GM21423 (cell line): ENCODE measurements around the gene RNPEP.
"Not testable (repeated sequence)": the region's sequence is repeated elsewhere in the genome, so short reads cannot be mapped to it uniquely, and the experiment has no call there.

Experiments
- ATAC-seq: cut with Tn5 transposase; IDR thresholded peaks from one replicate; pipeline ENCODE4 v1.9.1; 2021; ENCODE audit warnings: mild to moderate bottlenecking, moderate library complexity; ENCODE audit not compliant: unreplicated experiment

The RNPEP gene

GRCh38 chr1:202034149-202034682 lies 51.8 kb downstream of the RNPEP start:
- no peak for ATAC-seq

DNA sequence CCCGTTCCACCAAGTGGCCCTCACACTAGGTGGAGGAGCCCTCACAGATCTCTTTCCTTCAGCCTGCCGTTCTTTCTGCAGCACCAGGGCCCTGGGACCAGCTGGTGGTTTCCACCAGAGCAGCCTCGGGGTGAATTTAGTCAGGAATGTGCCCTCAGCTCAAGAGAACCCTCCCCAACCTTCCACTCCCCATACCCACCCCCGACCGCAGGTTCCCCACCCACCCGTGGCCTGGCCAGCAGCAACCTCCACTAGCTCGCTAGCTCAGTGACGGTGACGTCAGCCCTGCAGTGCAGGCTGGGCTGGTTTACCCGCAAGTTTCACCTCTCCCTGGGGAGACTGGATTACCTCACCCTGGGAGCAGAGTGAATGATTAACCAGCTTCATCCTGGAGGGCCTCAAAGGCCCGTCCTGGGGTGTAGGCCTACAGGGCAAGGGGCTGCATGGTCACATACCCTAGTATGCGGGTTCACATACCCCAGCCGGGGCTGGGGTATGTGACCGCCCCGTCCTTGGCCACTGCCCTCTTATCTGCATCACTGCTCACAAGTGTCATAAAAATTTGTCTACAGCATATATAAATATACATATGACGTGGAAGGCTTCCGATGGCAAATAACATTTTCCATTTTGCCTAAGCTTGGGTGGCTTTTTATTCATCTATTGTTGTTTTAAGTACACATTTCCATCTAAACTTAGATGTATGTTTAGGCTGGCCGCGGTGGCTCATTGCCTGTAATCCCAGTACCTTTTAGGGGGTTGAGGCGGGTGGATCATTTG lies 52.4 kb downstream of the RNPEP start:
- no peak for ATAC-seq

DNA sequence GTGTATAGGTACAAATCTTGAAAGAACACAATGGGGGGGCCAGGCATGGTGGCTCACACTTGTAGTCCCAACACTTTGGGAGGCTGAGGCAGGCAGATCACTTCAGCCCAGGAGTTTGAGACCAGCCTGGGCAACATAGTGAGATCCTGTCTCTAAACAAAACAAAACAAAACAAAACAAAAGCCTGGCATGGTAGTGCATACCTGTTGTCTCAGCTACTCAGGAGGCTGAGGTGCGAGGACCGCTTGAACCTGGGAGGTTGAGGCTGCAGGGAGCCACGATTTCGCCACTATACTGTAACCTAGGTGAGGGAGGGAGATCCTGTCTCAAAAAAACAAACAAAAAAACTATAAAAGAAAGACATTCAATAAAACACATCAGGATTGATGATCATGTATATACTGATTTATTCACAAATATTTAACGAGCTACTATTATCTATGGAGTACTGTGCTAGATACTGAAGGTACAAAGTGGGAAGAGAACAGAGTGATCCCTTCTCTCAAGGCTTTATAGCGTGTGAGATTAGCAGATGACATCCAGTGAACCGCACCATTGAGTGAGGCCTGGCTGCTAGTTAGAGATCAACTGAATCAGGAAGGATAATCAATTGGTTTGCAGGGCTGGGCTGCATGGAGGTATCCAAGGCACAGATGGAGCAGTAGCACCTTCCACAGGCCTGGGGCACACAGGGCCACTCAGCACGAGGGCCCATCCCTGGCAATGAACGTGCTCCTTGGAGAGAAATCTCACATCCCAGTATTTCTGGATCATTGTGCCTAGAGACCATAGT lies 54.3 kb downstream of the RNPEP start:
- ATAC-seq, result no peak

- no peak for ATAC-seq
Observed at GRCh38 chr1:202037706-202038296, 55.4 kb downstream of the RNPEP start.

DNA sequence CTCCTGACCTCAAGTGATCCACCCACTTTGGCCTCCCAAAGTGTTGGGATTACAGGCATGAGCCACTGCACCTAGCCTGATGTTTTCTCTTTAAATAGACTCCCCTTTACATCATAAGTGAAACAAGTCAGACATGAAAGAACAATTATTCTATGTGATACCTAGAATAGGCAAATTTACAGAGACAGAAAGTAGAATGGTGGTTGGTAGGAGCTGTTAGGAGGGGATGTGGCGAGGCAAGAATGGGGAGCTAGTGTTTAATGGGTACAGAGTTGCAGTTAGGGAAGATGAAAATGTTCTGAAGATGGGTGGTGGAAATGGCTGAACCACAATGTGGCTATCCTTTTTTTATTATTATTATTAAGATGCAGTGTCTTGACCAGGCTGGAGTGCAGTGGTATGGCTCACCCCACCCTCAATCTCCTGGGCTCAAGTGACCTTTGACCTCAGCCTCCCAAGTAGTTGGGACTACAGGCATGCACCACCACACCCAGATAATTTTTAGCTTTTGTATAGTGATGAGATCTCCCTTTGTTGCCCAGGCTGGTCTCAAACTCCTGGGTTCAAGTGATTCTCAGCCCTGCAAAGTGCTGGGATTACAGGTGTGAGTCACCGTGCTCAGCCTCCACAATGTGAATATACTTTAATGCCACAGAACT lies 56.4 kb downstream of the RNPEP start:
- peak; percentile 46 for ATAC-seq

DNA sequence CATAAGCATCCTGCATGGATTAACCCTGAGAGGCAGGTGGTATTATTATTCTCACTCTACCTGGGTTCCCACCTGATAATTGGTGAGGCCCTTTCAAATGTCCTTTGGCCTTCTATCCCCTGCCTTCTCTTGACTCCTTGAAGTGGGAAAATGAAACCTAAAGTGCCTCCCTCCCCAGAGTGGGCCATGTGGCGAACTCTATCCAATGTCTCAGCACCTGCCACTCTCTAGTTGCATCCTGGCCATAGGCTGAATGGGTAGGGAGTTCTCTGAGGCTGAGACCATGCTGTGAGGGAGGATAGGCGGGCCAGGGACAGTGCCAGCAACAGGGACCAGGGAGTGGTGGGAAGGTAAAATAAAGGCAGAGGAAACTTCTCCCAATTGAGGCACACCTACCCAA lies 63.3 kb downstream of the RNPEP start:
- ATAC-seq, result no peak

GRCh38 chr1:202046227-202046626 lies 63.8 kb downstream of the RNPEP start:
- ATAC-seq, result no peak

DNA sequence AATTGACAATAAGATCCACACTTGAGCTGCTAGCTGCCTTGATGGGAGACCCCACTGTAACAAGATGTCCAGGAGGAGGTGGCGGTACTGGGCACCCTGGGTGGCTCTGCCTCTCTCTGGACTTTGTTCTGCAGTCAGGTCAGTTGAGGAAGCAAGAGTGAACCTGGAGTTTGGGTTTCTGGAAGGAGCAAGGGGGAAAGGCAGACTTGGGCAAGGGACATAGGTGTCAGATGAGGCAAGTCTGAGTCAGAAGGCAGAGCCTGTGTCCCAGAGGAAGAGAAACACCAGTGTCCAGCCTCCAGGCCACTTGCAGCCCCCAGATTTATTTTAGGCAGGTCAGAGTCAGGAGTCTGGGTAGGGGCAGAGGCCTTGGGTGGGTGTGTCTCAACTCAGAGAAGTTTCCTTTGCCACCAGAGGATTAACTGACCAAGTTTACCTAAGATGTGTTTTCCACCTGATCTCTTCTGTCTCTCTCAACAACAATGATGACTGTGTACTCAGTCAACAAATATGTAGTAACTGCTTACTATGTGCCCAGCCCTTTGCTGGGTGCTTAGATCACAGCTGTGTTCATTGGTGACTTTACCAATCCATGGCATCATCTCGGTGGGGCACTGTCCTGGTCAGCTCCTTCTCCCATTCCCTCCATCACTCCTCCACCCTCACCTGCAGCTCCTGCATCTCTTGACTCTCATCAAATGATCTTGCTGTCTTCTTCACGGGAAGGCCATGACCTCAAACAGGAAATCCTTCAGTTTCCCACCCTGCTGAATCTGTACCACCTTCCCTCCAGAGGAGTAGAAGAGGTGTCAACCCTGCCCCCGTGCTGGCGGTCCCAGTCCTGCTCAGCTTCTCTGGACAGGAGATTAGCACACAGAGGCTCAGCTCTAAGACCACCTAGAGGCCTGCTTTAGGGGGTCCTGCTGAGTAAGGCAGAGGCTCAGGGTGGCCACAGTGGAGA lies 64.6 kb downstream of the RNPEP start:
- ATAC-seq, result no peak

DNA sequence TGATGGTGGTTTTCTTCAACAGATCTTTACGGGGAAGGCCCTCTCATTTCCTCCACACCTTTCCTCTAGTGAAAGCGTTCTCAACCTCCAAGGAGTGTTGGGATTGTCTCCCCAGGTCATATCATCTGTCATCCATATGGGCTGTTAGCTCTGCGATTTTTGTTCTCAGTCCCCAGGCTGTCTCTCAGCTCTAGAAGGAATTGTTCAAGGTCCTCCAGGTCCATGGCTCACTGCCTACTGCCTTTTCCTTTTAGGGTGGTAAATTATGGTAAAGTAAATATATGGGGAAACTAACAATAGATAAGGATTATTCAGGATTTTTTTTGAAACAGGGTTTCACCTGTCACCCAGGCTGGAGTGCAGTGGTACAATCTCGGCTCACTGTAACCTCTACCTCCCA lies 65.5 kb downstream of the RNPEP start:
- no peak for ATAC-seq

DNA sequence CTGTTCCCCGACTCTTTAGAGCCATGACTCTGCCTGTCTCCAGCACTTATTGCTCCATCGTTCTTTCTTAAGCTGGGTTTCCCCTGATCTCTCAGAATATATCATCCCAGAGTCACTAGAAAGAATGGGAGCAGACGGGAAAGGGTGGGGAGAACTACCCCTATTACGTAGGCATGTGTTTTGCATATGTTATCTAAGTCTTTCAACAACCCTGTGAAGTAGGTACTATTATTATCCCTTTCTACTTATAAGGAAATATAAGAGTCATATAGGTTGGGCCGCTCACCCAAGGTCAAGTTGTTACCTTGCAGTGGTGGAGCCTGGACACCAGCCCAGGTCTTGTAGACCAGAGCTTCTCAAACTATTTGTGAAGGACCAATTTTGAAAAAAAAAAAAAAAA lies 66.7 kb downstream of the RNPEP start:
- no peak for ATAC-seq

- no peak for ATAC-seq
Observed at GRCh38 chr1:202054094-202054493, 71.6 kb downstream of the RNPEP start.

GRCh38 chr1:202054673-202055072 lies 72.2 kb downstream of the RNPEP start:
- ATAC-seq, result not testable (repeated sequence)
